HG03521 (cell line): ENCODE data around the gene ZNF384.
"Not testable (repeated sequence)": the region's sequence is repeated elsewhere in the genome, so short reads cannot be mapped to it uniquely, and the experiment has no call there.

Experiments
- ATAC-seq: cut with Tn5 transposase; IDR thresholded peaks from one replicate; pipeline ENCODE4 v1.9.1; 2021; ENCODE audit warnings: mild to moderate bottlenecking, moderate library complexity; ENCODE audit not compliant: unreplicated experiment

The ZNF384 gene

GRCh38 chr12:6688999-6689882 is at the start of gene ZNF384:
ZNF384 (minus strand) TSS chr12:6689375; CDS start chr12:6679520, 9,855 bp downstream.
- ATAC-seq, result peak; percentile 78

GRCh38 chr12:6736754-6737153 is 47.6 kb upstream of the ZNF384 start:
- ATAC-seq, result no peak

GRCh38 chr12:6735448-6736191 is 46.4 kb upstream of the ZNF384 start:
- no peak for ATAC-seq

- ATAC-seq, result no peak
Measured at GRCh38 chr12:6734506-6735387, 45.6 kb upstream of the ZNF384 start.

GRCh38 chr12:6730169-6730568 is 41.0 kb upstream of the ZNF384 start:
- ATAC-seq, result no peak

GRCh38 chr12:6729186-6729585 is 40.0 kb upstream of the ZNF384 start:
- ATAC-seq, result no peak

- ATAC-seq, result no peak
Measured at GRCh38 chr12:6725350-6725749, 36.2 kb upstream of the ZNF384 start.

GRCh38 chr12:6724409-6724797 is 35.2 kb upstream of the ZNF384 start:
- ATAC-seq, result peak; percentile 15

- peak; percentile 96 for ATAC-seq
Measured at GRCh38 chr12:6723607-6724408, 34.6 kb upstream of the ZNF384 start, which contains the start of gene COPS7A. COPS7A (plus strand) TSS chr12:6724046; CDS start chr12:6724657, 611 bp downstream.

- ATAC-seq, result no peak
Measured at GRCh38 chr12:6722863-6723262, 33.7 kb upstream of the ZNF384 start.

- ATAC-seq, result no peak
Measured at GRCh38 chr12:6716874-6717437, 27.8 kb upstream of the ZNF384 start.

GRCh38 chr12:6716031-6716873 is 27.1 kb upstream of the ZNF384 start:
- not testable (repeated sequence) for ATAC-seq

- ATAC-seq, result no peak
Measured at GRCh38 chr12:6708960-6709394, 19.8 kb upstream of the ZNF384 start.

GRCh38 chr12:6708351-6708750 is 19.2 kb upstream of the ZNF384 start:
- ATAC-seq, result not testable (repeated sequence)

- ATAC-seq, result no peak
Measured at GRCh38 chr12:6703631-6704030, 14.5 kb upstream of the ZNF384 start.

GRCh38 chr12:6701078-6701768 is 12.0 kb upstream of the ZNF384 start:
- no peak for ATAC-seq

GRCh38 chr12:6700646-6701051 is 11.5 kb upstream of the ZNF384 start, which contains the start of gene PIANP:
PIANP (minus strand) TSS chr12:6700815; CDS start chr12:6698061, 2,754 bp downstream.
- ATAC-seq, result no peak
